Measurements from ENCODE around the gene TPPP3.
A peak's percentile ranks its signal among the peaks of the same experiment; 100 is the strongest.

Gene TPPP3

DNA sequence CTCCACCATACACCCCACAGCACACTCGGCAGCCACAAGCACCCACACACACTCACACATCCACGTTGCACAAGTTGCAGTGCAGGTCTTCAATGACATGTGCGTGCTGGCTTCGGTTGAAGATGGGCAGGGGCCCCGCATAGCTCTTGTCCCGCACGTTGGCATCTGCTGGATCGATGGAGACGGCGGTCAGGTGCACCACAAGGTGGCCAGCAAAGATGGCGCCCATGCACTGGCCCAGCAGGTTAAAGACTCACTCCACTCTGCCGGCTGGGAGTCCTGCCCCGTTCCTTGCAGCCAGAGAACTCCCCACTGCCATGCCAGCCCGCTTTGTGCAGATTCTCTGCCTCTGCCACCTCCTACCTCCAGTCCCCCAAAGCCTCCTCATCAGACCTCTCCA lies 7.6 kb upstream of the TPPP3 start:
- H3K4me1 ChIP-seq (ENCODE audit: control insufficient read depth, insufficient read depth, low read length, poor library complexity, severe bottlenecking): peaks cover 14% of the 10 kb centered on the region
- no peak overlapping the region for H3K27ac ChIP-seq (ENCODE audit: low read depth, low read length, severe bottlenecking)
- H3K36me3 ChIP-seq (ENCODE audit: control insufficient read depth, insufficient read depth, low read length): no peaks in the 10 kb centered on the region
- WGBS, 2 experiments (ENCODE audit: insufficient coverage in 2 of 2): 92 to 99% methylated on average over 11 to 13 of the region's 14 CpGs
- H3K4me3 ChIP-seq (ENCODE audit: extremely low read depth, insufficient read depth, low read length, poor library complexity, severe bottlenecking): no peak overlapping the region
- no peaks in the 10 kb centered on the region for H3K9me3 ChIP-seq (ENCODE audit: control insufficient read depth, low read length)

DNA sequence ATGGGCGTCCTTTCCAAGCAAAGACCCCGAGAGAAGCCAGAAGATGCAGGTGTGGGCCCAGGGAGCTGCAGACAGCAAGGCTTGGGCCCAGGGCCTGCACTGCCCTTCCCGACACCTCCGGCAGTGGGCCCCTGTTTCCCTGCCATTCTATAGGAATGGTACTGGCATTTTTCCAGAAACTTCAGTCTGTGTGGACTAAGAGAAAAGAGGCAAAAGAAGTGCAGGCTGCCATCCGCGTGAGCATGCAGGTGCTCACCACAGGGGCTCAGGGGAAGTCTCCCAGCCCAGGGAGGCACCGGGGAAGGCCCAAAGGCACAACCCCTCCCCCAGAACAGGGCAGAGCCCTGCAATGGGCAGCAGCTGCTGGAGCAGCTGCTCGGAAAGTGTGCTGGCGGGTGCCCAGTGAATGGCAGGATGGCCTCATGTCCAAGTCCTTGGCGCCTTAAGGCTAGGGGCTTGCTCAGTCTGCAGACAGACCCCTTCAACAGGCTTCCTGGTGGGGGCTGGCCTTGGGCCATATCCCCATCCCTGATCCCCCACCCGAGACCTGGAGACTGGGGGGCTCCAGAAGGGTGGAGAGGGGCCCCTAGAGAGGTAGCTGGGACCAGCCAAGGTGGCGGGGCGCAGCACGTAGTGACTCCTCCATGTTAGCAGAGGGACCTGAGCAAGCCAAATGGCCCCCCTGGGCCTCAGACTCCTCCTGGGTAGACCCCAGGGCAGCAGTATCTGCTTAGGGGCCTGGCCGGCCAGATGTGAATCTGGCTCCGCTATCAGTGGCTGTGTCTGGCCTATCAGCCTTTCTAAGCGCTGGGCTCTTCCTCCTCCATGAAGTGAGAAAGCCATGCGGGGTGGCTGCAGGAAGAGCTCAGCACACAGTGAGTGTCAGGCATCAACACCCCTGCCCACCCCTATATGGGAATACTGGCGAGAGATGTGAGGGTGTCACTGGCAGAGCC lies 6.7 kb upstream of the TPPP3 start:
- H3K36me3 ChIP-seq (ENCODE audit: control insufficient read depth, insufficient read depth, low read length): no peaks in the 10 kb centered on the region
- peaks cover 18% of the 10 kb centered on the region for H3K4me1 ChIP-seq (ENCODE audit: control insufficient read depth, insufficient read depth, low read length, poor library complexity, severe bottlenecking)
- WGBS, 2 experiments (ENCODE audit: insufficient coverage in 2 of 2): 75 to 80% methylated on average over 14 to 17 of the region's 19 CpGs
- H3K9me3 ChIP-seq (ENCODE audit: control insufficient read depth, low read length): no peaks in the 10 kb centered on the region
- H3K27ac ChIP-seq (ENCODE audit: low read depth, low read length, severe bottlenecking): no peak overlapping the region
- no peak overlapping the region for H3K4me3 ChIP-seq (ENCODE audit: extremely low read depth, insufficient read depth, low read length, poor library complexity, severe bottlenecking)

GRCh38 chr16:67399218-67399733 lies 6.0 kb upstream of the TPPP3 start:
- Histone ChIP-seq H3K36me3 (ENCODE audit: control insufficient read depth, insufficient read depth, low read length) (no peaks in the 10 kb centered on the region), H3K4me3 (ENCODE audit: extremely low read depth, insufficient read depth, low read length, poor library complexity, severe bottlenecking) (no peak overlapping the region), H3K27ac (ENCODE audit: low read depth, low read length, severe bottlenecking) (no peak overlapping the region), H3K9me3 (ENCODE audit: control insufficient read depth, low read length) (no peaks in the 10 kb centered on the region), H3K4me1 (ENCODE audit: control insufficient read depth, insufficient read depth, low read length, poor library complexity, severe bottlenecking) (peaks cover 18% of the 10 kb centered on the region)
- 42 to 48% methylated on average over 25 to 34 of the region's 42 CpGs for WGBS, 2 experiments (ENCODE audit: insufficient coverage in 2 of 2)

DNA sequence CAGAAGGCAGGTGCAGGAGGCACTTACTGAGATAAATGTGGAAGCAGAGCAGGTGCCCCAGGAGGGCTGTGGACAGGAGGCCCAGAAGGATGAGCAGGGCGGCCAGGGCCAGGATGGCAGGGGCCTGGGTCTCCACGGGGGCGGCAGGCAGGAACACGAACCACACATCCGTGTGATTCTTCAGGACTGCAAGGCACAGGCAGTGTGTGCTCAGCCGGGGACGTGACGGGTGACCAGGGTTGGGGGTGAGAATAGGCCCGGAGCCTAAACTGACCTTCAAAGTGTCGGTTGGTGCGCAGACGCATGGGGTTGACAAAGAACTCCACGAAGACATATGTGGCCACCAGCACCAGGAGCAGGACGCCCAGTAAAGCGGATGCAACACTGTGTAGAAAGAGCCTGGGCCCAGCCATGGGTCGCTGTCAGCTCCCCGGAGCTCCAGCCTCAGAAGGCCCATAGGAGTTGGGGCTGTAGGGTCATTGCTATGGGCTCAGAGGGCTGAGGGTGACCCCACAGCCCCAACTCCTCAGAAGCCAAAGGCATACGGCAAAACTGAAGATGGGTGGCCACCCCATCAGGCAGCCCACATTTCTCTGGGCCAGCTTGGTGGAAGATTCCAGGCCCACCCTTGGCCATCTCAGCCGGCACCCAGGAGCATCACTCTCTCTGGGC lies 5.4 kb upstream of the TPPP3 start:
- Histone ChIP-seq H3K4me3 (ENCODE audit: extremely low read depth, insufficient read depth, low read length, poor library complexity, severe bottlenecking) (no peak overlapping the region), H3K9me3 (ENCODE audit: control insufficient read depth, low read length) (no peaks in the 10 kb centered on the region), H3K27ac (ENCODE audit: low read depth, low read length, severe bottlenecking) (no peak overlapping the region), H3K4me1 (ENCODE audit: control insufficient read depth, insufficient read depth, low read length, poor library complexity, severe bottlenecking) (peaks cover 19% of the 10 kb centered on the region), H3K36me3 (ENCODE audit: control insufficient read depth, insufficient read depth, low read length) (no peaks in the 10 kb centered on the region)
- 93 to 98% methylated on average over 18 to 19 of the region's 19 CpGs for WGBS, 2 experiments (ENCODE audit: insufficient coverage in 2 of 2)

- H3K4me1 ChIP-seq (ENCODE audit: control insufficient read depth, insufficient read depth, low read length, poor library complexity, severe bottlenecking): peaks cover 24% of the 10 kb centered on the region
- H3K27ac ChIP-seq (ENCODE audit: low read depth, low read length, severe bottlenecking): no peak overlapping the region
- 95 to 96% methylated on average over 17 to 21 of the region's 22 CpGs for WGBS, 2 experiments (ENCODE audit: insufficient coverage in 2 of 2)
- H3K4me3 ChIP-seq (ENCODE audit: extremely low read depth, insufficient read depth, low read length, poor library complexity, severe bottlenecking): no peak overlapping the region
- H3K9me3 ChIP-seq (ENCODE audit: control insufficient read depth, low read length): no peaks in the 10 kb centered on the region
- H3K36me3 ChIP-seq (ENCODE audit: control insufficient read depth, insufficient read depth, low read length): no peaks in the 10 kb centered on the region
Measured at GRCh38 chr16:67397812-67398545, 4.7 kb upstream of the TPPP3 start.

DNA sequence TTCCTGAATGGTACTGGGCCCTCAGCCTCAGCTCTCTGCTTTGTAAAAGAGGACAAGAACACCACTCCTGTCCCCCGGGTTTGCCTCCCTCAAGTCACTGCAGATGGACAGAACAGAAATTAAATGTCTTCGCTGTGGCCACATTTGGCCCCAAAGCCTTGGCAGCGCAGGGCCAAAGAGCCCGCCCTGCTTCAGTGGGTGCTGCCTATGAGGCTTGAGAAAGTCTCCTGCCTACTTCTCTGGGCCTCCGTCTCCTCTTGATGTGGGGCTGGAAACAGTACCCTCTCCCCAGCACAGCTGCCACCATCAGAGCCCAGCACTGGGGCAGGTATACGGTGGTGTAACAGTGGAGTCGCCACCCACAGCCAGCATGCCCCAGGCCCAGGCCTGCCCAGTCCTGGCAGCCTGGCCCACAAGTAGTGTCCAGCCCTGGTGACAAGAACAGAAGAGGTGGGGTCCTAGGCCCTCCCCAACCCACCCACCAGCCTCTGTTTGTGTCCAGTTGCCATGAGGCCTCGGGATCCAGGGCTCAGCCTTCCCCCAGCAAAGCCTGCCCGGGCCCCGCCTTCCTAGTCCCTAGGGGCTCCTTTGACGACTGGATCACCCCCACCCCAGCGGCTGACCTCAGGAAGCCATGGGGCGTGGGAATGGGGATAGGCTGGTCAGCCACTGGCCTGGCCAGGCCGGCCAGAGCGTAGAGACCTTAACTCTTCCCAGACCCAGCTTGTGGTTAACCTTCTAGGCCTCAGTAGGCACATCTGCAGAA lies 3.9 kb upstream of the TPPP3 start:
- H3K36me3 ChIP-seq (ENCODE audit: control insufficient read depth, insufficient read depth, low read length): no peaks in the 10 kb centered on the region
- H3K9me3 ChIP-seq (ENCODE audit: control insufficient read depth, low read length): no peaks in the 10 kb centered on the region
- H3K4me1 ChIP-seq (ENCODE audit: control insufficient read depth, insufficient read depth, low read length, poor library complexity, severe bottlenecking): peaks cover 29% of the 10 kb centered on the region
- WGBS, 2 experiments (ENCODE audit: insufficient coverage in 2 of 2): 94 to 95% methylated on average over 7 to 9 of the region's 15 CpGs
- H3K27ac ChIP-seq (ENCODE audit: low read depth, low read length, severe bottlenecking): peak overlapping the region; percentile 73
- no peak overlapping the region for H3K4me3 ChIP-seq (ENCODE audit: extremely low read depth, insufficient read depth, low read length, poor library complexity, severe bottlenecking)

GRCh38 chr16:67396159-67397035 lies 3.1 kb upstream of the TPPP3 start:
- Histone ChIP-seq H3K4me3 (ENCODE audit: extremely low read depth, insufficient read depth, low read length, poor library complexity, severe bottlenecking) (no peak overlapping the region), H3K27ac (ENCODE audit: low read depth, low read length, severe bottlenecking) (peak overlapping the region; percentile 73), H3K9me3 (ENCODE audit: control insufficient read depth, low read length) (no peaks in the 10 kb centered on the region), H3K4me1 (ENCODE audit: control insufficient read depth, insufficient read depth, low read length, poor library complexity, severe bottlenecking) (peaks cover 29% of the 10 kb centered on the region), H3K36me3 (ENCODE audit: control insufficient read depth, insufficient read depth, low read length) (no peaks in the 10 kb centered on the region)
- WGBS, 2 experiments (ENCODE audit: insufficient coverage in 2 of 2): 19 to 25% methylated on average over 23 to 24 of the region's 31 CpGs

DNA sequence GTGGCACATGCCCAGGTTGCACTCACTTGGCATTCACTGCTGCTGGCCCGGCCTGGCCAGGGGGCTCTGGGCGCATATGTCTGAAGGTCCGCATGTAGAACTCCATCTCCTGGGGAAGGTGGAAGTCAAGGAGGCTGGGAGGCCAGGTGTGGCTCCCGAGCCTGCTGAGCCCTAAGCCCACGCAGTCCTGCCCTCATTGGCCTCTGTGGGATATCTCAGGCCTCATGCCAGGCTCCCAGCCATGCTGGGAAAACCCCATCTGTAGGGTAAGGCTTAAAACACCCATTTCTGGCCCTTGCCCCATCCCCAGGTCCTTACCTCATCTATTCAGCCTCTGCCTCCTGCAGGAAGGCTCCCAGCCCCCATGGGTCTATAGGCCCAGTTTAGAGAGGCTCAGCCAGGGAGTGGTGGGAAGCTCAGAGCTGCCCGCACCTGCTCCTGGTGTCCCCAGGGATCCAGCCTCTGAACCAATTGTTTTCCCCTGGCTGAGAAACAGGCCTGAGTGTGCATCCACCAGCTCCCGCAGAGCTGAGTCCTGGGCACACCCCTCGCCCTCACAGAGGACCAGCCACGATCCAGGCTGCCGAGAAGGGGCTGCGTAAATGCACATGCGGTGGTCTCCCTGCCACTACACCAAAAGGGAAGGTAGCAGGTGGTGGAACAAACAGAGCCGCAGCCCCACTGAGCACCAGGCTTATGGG lies 2.3 kb upstream of the TPPP3 start:
- Histone ChIP-seq H3K4me1 (ENCODE audit: control insufficient read depth, insufficient read depth, low read length, poor library complexity, severe bottlenecking) (peaks cover 29% of the 10 kb centered on the region), H3K4me3 (ENCODE audit: extremely low read depth, insufficient read depth, low read length, poor library complexity, severe bottlenecking) (no peak overlapping the region), H3K9me3 (ENCODE audit: control insufficient read depth, low read length) (no peaks in the 10 kb centered on the region)

GRCh38 chr16:67395105-67395457 lies 1.8 kb upstream of the TPPP3 start:
- Histone ChIP-seq H3K36me3 (ENCODE audit: control insufficient read depth, insufficient read depth, low read length) (no peaks in the 10 kb centered on the region), H3K27ac (ENCODE audit: low read depth, low read length, severe bottlenecking) (no peak overlapping the region), H3K4me1 (ENCODE audit: control insufficient read depth, insufficient read depth, low read length, poor library complexity, severe bottlenecking) (peaks cover 29% of the 10 kb centered on the region), H3K4me3 (ENCODE audit: extremely low read depth, insufficient read depth, low read length, poor library complexity, severe bottlenecking) (no peak overlapping the region), H3K9me3 (ENCODE audit: control insufficient read depth, low read length) (no peaks in the 10 kb centered on the region)
- 81 to 85% methylated on average over 4 to 6 of the region's 10 CpGs for WGBS, 2 experiments (ENCODE audit: insufficient coverage in 2 of 2)

More for the DNA sequence above, 2.3 kb upstream of the TPPP3 start:
- H3K36me3 ChIP-seq (ENCODE audit: control insufficient read depth, insufficient read depth, low read length): no peaks in the 10 kb centered on the region
- peak overlapping the region; percentile 33 for H3K27ac ChIP-seq (ENCODE audit: low read depth, low read length, severe bottlenecking)
- 58 to 82% methylated on average over 6 to 10 of the region's 13 CpGs for WGBS, 2 experiments (ENCODE audit: insufficient coverage in 2 of 2)
